NOMO-1 treated with dmso at 0.1 percent for 144 hours (cell line): ENCODE data around the gene GLT6D1.

Experiments
- DNase-seq: peaks from one replicate; lab custom pipeline; 2025; ENCODE audit not compliant: unreplicated experiment; lab: John Stamatoyannopoulos, UW

Gene GLT6D1

GRCh38 chr9:135609366-135609955 is 29.9 kb downstream of the GLT6D1 start:
- DNase-seq, result no peak

GRCh38 chr9:135608999-135609317 is 30.4 kb downstream of the GLT6D1 start:
- no peak for DNase-seq

- DNase-seq, result no peak
Observed at GRCh38 chr9:135608294-135608998, 30.9 kb downstream of the GLT6D1 start.

- DNase-seq, result no peak
Observed at GRCh38 chr9:135607401-135608293, 31.7 kb downstream of the GLT6D1 start.

- DNase-seq, result no peak
Observed at GRCh38 chr9:135606885-135607259, 32.5 kb downstream of the GLT6D1 start.

GRCh38 chr9:135605238-135605781 is 34.0 kb downstream of the GLT6D1 start:
- no peak for DNase-seq

- no peak for DNase-seq
Observed at GRCh38 chr9:135604437-135605237, 34.7 kb downstream of the GLT6D1 start.

GRCh38 chr9:135602789-135603481 is 36.4 kb downstream of the GLT6D1 start:
- no peak for DNase-seq

- no peak for DNase-seq
Observed at GRCh38 chr9:135601988-135602387, 37.4 kb downstream of the GLT6D1 start.

GRCh38 chr9:135600296-135600817 is 39.0 kb downstream of the GLT6D1 start:
- DNase-seq, result no peak

GRCh38 chr9:135596211-135596610 is 43.1 kb downstream of the GLT6D1 start:
- no peak for DNase-seq

GRCh38 chr9:135592625-135593024 is 46.7 kb downstream of the GLT6D1 start:
- DNase-seq, result no peak

GRCh38 chr9:135592331-135592590 is 47.1 kb downstream of the GLT6D1 start:
- DNase-seq, result no peak

- DNase-seq, result no peak
Observed at GRCh38 chr9:135591506-135592330, 47.6 kb downstream of the GLT6D1 start.

GRCh38 chr9:135590486-135591079 is 48.8 kb downstream of the GLT6D1 start:
- DNase-seq, result no peak

GRCh38 chr9:135589596-135590485 is 49.5 kb downstream of the GLT6D1 start:
- DNase-seq, result no peak

GRCh38 chr9:135588886-135589595 is 50.3 kb downstream of the GLT6D1 start:
- DNase-seq, result no peak

- no peak for DNase-seq
Observed at GRCh38 chr9:135588371-135588770, 51.0 kb downstream of the GLT6D1 start.
